GM18868 (cell line): ENCODE data around the gene DGKB.
A peak's percentile ranks its signal among the peaks of the same experiment; 100 is the strongest.

Experiments used
- ATAC-seq: cut with Tn5 transposase; IDR thresholded peaks from one replicate; pipeline ENCODE4 v1.9.1; 2021; ENCODE audit warnings: mild to moderate bottlenecking, moderate library complexity; ENCODE audit not compliant: unreplicated experiment

The DGKB gene

DNA sequence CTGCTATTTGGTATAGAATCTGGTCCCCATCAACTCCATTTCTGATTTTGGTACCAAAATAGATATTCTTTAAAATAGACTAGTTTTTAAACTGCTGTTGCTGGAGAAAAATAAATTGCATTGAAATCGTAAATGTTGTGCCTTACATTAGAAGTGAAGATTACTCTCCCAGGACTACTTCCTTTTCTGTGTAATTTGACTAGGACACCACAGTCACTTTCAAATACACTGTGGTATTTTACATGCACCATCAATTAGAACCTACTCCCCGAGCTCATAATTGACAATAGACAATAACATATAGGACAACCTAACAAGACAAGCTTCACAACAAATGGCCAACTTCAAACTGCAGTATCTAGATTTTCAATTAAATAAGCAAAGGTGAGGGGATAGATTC is 211.5 kb downstream of the DGKB start:
- ATAC-seq, result peak; percentile 40

DNA sequence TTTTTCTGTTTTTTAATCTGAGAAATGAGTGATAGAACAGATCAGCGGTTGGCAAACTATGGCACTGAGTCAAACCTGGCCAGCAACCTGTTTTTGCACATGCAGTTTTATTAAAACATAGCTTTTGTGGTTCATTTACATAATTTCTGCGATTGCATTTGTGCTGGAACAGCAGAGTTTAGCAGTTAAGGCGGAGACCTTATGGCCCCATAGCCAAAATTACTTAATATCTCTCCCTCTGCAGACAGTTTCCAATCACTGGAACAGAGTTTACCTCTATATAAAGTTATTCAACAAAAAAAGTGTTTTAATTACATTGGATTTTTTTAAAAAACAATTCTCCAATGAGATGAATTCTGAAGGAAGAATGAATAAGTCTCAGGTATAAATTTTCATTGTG is 212.1 kb downstream of the DGKB start:
- ATAC-seq, result no peak

DNA sequence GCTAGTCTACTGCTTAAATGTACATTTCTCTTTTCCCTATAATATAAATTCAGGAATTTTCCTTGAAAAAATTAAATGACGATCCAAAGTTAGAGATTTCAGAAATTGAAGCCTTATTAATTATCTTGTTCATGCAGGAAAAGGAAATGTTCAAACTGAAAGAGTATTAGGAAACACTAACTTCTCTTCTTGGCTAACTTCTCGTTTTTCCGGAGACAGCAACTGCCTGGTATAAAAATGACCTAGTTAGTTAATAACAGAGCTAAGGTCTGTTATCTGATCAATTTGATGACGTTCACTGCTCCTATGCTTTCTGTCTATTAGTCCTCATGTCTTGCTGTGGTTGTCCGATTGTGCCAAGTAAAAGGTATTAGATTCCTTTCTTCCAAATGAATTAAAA is 212.5 kb downstream of the DGKB start:
- no peak for ATAC-seq

DNA sequence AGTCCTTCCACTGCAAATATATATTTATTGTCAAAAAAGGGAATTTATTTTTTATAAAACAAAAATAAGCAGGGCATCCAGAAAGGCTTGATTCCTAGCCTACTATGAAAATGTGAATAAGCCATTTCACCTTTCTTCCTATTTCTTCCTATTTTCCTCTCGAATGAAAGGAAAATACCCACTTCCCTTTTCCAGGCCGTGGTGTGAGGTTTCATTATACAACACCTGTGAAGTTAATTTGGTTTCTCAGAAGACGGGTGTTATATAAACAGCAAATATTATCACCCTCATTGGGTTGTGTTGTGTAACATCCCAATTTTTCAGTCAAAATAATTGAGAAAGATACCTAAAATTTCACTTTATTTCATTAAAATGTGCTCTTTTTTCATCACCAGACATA is 214.3 kb downstream of the DGKB start:
- no peak for ATAC-seq

DNA sequence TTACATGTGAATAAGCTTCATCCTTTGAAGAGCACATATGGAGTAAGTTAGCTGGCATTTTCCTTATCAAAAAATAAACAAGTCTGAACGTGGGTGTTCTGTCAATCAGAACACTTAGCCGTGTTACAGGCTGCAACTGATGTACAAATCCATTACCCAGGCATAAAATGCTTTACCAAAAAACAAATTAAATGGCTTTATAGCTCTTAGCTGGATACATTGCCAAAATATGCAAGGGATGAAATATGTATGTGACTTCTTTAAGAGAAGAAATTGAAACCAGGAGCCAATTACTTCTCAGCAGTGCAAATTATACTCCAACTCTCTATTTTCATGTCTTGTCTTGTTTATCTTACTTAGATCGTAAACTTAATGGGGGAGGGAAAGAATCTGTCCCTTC is 214.8 kb downstream of the DGKB start:
- no peak for ATAC-seq

DNA sequence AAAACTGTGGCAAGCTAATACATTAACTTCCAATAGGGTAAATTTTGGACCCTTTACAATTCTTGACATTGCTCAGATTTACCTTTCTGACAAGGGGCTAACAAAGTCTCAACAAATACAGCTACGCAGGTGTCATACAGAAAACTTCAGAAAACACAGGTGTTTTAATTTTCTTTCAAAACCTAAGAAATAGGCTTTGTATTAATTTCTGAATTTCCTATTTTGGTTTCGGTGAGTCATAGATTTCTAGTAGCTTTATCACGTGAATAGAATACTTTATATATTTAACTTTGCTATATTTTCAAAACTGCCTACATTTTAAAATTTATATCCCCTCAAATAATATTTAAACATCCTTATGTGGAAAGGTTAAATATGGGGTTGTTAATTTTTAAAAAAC is 215.3 kb downstream of the DGKB start:
- no peak for ATAC-seq

DNA sequence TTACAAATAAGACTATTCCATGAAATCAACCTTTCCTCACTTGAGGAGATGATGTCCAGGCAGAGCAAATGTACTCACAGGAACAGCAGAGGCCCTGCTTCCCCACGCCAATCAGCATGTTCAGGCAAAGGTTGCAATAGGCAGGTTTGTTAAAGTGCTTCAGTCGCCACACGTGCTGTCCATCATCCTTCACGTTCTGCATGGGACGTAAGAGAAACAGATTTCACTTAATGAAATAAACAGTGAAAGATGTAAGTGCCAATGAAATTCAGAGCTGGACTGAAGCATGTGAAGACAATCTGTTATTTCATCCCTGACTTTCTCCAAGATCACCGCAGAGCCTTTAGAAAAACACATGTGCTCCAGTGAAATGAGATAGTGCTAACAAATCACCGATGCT is 217.4 kb downstream of the DGKB start:
- no peak for ATAC-seq

DNA sequence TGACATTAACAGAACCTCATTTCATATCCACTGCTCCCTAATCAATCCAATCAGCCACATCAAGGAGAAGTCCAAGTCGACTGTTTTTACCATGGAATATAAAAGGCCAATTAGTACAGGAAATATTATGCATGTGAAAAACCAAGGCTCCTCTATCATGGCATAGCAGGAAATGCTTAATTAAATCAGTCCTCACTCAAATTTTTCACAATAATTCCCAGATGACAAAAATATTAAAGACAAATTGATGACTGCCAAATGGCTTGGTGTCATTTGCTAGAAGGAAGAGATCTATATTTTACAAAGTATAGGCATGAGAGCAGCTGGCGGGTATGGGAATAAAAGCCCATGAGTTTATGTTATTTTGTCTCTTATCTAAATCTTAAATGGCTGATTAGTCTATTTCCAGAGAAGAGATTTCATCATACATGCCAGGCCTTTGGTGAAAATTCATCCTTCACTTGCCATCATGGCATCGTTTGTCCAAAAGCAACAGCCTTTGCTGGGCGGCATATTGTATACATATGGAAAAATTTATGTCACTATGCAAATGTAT is 219.6 kb downstream of the DGKB start:
- no peak for ATAC-seq

DNA sequence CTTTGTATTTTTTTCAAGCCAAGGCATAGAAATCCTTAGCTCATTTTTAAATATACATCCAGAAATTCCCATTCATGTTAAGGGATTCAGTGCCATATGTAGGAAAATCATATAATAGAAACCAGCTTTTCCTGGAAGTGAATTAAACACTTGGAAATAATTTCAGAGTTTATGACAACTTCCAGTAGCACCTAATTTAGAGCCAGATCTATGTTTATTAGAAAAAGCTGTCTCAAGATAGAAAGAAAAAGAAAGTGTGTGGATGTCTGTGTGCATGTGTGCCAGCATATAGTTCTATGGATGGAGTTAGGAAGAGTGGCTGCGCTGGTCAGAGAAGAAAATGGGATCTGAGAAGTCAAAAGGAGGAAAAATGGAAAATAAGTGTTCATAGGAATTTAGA is 225.7 kb downstream of the DGKB start:
- ATAC-seq, result no peak

DNA sequence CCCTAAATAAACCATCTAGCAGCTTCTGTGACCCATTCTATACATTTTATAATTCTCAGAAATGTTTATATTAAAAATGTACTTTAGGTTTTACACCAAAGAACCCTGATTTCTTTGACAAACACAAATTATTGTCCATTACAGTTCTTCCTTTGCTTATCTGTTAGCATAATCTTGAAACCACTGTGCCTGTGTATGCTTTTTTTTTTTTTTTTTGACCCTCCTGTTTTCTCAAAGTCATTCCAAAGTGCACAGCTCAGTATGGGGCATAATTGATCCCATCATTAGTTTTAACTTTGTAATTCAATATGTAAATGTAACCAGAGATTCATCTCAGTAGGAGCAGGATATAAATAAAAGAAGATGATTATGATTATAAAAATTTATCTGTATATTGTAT is 229.3 kb downstream of the DGKB start:
- no peak for ATAC-seq

DNA sequence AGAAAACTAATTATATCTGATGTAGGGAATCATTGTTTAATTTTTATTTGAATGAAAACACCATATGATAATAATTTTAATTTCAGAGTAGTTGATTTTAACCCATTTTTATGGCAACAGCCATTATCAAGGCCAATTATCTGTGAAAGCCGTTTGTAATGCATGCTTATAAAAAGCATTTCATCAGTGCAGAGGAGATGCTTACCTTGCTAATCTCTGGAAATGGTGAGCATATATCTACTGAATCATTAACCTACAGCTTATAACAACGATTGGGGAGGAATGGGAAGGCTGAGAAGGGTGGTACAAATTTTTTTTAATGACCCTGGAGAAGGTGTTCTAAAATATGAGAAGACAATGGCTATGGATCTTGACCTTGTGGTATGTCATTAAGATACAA is 235.6 kb downstream of the DGKB start:
- ATAC-seq, result no peak

DNA sequence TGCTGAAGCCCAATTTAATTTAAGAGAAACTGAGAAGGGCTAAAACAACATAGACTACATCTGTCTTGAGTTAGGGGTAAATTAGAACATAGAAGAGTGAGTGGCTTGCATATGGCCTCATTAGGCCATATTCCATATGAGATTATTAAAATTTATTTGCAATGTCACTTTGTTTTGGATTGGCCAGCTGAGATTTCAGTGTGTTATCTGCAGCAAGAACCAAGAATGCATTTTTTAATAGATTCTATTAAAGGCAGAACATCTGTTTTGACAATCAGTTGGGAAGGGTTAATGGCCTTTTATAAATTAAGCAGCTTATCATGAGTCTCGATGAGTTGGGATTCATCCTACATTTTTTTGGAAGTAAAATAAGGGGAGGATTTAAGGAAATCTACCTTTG is 236.2 kb downstream of the DGKB start:
- ATAC-seq, result no peak

DNA sequence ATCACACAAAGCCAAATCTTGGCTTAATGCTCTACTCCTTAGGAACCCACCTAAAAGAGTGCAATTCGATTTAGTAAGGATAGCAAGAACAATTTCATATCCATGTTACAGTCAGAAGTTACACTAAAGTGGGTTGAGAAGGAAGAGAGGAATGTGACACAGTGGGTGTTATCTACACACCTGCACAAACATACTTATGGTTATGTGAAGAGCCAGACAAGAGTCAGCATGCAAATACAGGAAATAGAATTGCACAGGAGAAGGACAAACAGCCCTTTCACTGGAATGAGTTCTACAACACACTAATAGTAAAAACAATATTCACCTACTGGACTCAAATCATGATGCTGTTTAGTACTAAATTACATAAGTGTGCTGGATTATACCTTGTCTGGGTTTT is 262.8 kb downstream of the DGKB start:
- no peak for ATAC-seq

DNA sequence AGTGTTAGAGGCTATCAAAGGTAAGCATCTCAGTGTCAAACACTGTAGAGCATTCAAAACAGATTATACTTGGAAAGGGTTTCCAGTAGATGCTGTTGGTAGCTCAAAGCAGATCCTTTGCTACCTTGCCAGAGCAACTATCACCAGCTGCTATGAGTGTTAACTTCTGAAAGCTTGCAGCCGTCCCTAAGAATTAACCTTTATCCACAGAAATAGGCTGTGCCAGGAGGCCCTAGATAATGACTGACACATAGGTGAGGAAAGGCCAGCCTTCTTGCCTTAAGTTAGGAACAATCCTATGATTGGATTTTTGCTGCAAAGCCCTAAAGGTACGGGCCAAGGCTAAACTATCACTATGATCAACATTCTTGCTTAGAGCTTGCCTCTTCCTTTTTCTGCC is 263.2 kb downstream of the DGKB start:
- no peak for ATAC-seq

DNA sequence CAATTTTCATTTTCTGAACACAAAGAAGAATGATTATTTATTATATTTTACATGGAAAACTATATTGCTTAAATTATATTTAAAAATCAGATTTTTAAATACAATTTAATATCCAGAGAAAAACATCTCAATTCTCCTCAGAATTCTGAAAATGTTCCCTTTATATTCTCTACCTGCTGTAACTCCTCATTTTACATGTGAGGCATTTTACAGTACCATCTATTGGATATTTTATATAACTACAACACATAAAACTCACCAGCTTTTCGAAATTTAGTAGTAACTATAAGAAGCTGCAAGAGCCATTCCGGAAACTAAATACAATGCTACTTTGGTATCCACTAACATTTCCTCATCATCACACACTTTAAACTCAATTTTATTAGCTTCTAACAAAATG is 264.6 kb downstream of the DGKB start:
- ATAC-seq, result no peak

DNA sequence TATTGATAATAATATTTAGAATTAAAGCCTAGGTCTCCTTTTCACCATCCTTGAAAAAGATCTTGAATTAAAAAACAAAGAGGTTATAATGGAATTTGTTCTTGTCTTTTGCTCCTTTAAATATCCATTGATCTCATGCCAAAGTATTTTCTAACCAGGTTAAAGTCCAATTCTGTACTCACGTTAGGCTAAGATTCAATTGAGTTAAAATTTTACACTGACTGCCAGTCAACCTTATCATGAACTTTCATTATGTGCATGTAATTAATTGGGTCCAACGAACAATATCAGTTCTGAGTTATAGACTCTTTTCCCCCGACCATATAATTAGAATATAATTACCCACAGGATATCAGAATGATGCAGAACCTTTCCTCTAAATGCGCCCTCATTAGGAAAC is 266.6 kb downstream of the DGKB start:
- ATAC-seq, result no peak

DNA sequence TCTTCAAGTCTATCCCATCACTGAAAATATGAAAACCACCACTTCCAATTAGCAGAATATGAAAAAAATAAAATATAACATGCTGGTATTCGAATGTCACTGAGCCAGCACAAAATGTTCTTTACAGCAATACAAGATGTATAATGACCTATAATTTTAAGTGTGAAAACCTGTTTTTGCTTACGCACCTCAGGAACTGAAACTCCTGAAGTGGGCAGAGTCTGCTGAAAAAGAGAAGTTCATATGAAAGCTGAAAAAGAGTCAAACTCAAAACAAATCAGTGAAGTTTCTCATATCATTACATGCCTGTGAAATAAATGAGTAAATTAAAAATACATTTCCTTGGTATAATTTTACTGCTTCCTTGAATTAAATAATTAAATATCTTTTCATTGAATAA is 272.5 kb downstream of the DGKB start:
- ATAC-seq, result peak; percentile 54

DNA sequence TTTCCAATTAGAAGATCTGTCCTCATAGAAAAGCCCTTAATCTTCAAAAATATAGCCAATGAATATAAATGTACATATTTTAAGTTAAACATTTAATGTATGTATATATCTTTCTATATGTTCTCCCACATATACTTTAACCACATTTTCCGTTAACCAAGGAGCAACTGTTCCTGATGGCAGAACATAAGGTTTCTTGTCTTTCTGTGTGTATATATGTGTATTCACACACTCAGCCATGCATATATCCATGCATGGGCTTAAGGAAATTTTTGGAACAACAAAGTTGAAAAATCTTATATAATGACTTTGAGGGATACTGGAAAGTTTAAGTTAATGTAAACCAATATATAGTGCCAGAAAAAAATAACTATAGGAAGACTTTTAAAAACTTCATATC is 274.0 kb downstream of the DGKB start:
- ATAC-seq, result no peak

DNA sequence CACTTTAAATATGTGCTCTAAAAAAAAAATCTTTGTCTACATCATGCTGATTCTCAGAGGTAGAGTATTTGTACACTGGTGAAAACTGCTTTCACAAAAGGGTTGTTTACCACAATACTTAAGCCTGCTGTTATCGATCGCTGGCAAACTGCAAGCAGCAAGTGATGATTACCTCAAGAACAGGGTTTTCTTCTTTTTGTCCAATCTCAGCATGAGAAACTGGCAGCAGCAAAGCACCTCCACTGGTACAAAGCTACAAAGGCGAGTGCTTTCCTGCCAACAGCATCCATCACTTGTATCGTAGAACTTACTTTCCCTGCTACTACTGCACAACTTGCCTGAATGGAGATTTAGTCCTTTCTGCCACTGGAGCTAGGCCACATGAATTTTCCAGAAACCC is 276.5 kb downstream of the DGKB start:
- ATAC-seq, result no peak

DNA sequence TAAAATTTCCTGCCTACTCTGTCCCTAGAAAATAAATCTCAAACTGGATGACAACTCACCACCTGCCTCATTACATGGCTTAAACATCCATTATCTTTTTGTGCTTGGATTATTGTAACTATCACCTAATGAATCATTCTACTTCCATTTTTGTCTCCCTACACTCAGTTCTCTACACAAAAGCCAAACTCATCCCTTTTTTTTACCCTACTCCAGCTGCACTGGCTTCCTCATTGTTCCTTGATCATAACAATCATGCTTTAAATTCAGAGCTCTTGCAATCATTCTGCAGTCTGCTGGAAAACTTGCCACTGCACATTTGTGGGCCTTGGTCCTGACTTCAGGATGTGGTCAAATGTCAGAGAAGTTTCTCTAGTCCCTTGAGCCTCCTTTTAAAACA is 280.0 kb downstream of the DGKB start:
- ATAC-seq, result no peak

DNA sequence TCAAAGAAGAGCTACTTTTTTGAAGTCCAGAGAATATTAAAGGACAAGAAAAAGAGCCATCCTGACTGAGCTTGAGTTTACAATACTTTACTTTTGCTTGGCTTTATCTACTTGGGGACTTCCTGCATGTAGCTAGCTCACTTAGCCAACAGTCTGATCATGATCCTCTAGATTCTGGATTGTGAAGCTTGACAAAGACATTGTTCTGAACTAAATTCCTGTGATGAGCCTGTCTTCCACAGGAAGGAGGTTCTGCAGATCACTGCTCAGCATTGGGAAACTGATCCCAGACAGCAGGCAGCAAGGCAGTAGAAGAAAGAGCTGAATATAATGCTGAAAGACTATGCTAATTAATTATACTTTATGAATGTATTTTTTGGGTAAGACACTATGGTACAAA is 296.4 kb downstream of the DGKB start:
- ATAC-seq, result no peak

DNA sequence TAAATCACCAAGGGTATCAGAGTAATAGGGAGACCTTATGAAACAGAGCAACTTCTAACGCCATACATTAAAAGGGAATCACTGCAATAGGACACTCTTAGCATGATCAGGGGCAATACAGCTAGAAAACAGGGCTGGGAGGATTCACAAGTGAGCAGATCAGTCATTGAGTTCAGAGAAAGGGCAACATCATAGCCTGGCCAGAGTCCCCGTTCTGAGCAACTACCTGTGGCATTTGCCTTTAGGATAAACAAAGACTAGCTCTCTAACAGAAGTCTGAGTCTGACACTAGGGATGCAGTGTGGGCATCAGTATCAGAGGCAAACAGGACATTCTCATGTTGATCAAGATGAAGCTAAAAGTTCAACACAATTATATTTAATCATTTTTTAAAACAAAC is 297.9 kb downstream of the DGKB start:
- no peak for ATAC-seq

DNA sequence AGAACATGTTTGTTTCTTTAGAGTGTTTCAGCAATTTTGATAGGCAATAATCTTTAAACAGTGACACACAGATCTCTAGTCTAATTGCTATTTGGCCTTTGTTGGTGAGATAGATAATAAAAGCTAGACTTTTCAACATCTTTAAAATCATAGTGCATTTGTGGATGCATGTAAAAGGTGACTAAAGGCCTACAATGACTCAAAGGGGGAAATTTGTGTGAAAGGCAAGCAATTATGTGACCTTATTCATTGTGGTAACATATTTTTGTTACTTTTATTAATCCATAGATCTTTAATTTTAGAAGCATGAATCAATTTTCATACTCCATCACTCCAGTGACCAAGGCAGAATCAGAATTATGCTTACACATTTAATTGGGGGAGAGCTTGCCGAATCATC is 299.7 kb downstream of the DGKB start:
- no peak for ATAC-seq
